ENCODE measurements around the gene GBA3. TPM values are rescaled to one million over a fixed set of nuclear protein-coding genes. Genes with fewer than 3 reads are reported as not detected.

The GBA3 gene
- total RNA-seq, 1 experiment from 2014 or later, result not detected

DNA sequence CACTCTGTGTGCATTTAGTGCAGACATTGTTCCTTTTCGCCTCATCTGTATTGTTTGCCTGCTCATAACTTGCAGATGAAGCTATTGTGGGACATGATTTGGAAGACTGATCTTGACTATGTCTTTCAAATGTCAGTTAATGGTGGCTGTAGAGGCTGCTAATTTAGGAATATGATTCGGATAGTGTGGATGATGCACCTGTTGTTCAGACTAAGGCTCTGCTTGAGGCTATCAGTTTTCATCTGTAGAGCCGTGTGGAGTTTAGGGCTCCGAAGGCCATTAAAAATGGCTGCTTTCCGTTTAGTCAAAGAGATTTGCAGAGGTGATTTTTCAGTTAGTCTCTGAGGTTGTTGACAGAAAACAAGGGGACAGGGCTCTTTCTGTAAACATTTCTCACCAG, 102.0 kb downstream of the GBA3 start:
- Histone ChIP-seq H3K4me2 (ENCODE audit: low read length) (no peak overlapping the region), H3K27ac (ENCODE audit: low read depth, low read length) (no peak overlapping the region), H3K9me2 (ENCODE audit: insufficient read depth) (no peaks in the 10 kb centered on the region), H3K4me3 (replicated peaks in 1 of 2; ENCODE audit: low read depth in 1 of 2, low read length in 2 of 2) (no peak overlapping the region), H4K20me1 (ENCODE audit: insufficient read depth) (no peaks in the 10 kb centered on the region), H3K79me2 (ENCODE audit: insufficient read depth, low read length) (no peaks in the 10 kb centered on the region), H3K27me3 (ENCODE audit: insufficient read depth, low read length) (no peaks in the 10 kb centered on the region), H3K9me3 (ENCODE audit: control insufficient read depth in 1 of 2, insufficient read depth in 1 of 2, low read depth in 1 of 2, low read length in 2 of 2) (no peaks in the 10 kb centered on the region), H2AFZ (ENCODE audit: low read depth, low read length, poor library complexity, severe bottlenecking) (no peak overlapping the region), H3K9ac (ENCODE audit: low read length) (no peak overlapping the region), H3K4me1 (ENCODE audit: control insufficient read depth in 1 of 2, insufficient read depth in 2 of 2, low read length in 2 of 2) (no peaks in the 10 kb centered on the region), H3K36me3 (ENCODE audit: control insufficient read depth in 1 of 2, insufficient read depth in 2 of 2, low read length in 2 of 2) (no peaks in the 10 kb centered on the region)
- no peak for DNase-seq (ENCODE audit: low read depth, low spot score)
- ATAC-seq, result no peak
- CTCF ChIA-PET, result no interaction called here
- RAD21 ChIA-PET (ENCODE audit: low non-redundant PET in 1 of 2, low total read pairs in 2 of 2, uncharacterized antibody in 2 of 2, unreplicated experiment in 2 of 2), result no interaction called here
- no peak for TF ChIP-seq EZH2 (IDR thresholded peaks at IDR 0.05)
- no peak for TF ChIP-seq CEBPB (IDR thresholded peaks at IDR 0.05; ENCODE audit: low read depth)
- TF ChIP-seq REST (IDR thresholded peaks at IDR 0.05; ENCODE audit: low read depth), result no peak
- TF ChIP-seq YY1 (IDR thresholded peaks at IDR 0.05; ENCODE audit: extremely low read depth, insufficient replicate concordance, low read depth, low read length), result no peak
- TF ChIP-seq FOSL1 (IDR thresholded peaks at IDR 0.05; ENCODE audit: low read depth), result no peak
- no peak for TF ChIP-seq SRF (IDR thresholded peaks at IDR 0.05; ENCODE audit: low read depth)
- no peak for TF ChIP-seq EZH2phosphoT487 (IDR thresholded peaks at IDR 0.05; ENCODE audit: borderline replicate concordance)
- no peak for TF ChIP-seq RAD21 (IDR thresholded peaks at IDR 0.05; ENCODE audit: low read depth)
- TF ChIP-seq EGR1 (IDR thresholded peaks at IDR 0.05; ENCODE audit: low read depth), result no peak
- TF ChIP-seq ZBTB33 (IDR thresholded peaks at IDR 0.05; ENCODE audit: extremely low read depth, insufficient replicate concordance, low read length), result no peak
- TF ChIP-seq, protein P1, sequence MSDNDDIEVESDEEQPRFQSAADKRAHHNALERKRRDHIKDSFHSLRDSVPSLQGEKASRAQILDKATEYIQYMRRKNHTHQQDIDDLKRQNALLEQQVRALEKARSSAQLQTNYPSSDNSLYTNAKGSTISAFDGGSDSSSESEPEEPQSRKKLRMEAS (IDR thresholded peaks at IDR 0.05), result no peak
- TF ChIP-seq ZFX (IDR thresholded peaks at IDR 0.05), result no peak
- TF ChIP-seq ZNF274 (IDR thresholded peaks at IDR 0.05; ENCODE audit: low read depth, low read length), result no peak
- TF ChIP-seq JUND (IDR thresholded peaks at IDR 0.05), result no peak
- no TSS peak for BruUV-seq (replicated peaks)
- intact Hi-C loops (cut with micrococcal nuclease), result no loop called here
- POLR2A ChIA-PET, result no interaction called here
